Vagina (tissue), 2 donors: Measurements from ENCODE around the gene KDM2A.

ENCODE experiments used
- CTCF ChIP-seq, 3 experiments: fragments of 450-650 bp in 2 of 3; fragments of 200-600 bp in 1 of 3; sonication (generic) in 1 of 3; IDR thresholded peaks; one replicate each; pipeline ENCODE4 v1.5.1; 2017 to 2019; ENCODE audit warnings: antibody characterized with exemption in 3 of 3, mild to moderate bottlenecking in 2 of 3, moderate library complexity in 2 of 3
- POLR2AphosphoS5 ChIP-seq, 2 donors: sonication (generic); formaldehyde crosslinking; IDR thresholded peaks; one replicate each; pipeline ENCODE4 v1.9.0; 2017; ENCODE audit warnings: antibody characterized with exemption in 2 of 2, mild to moderate bottlenecking in 2 of 2, low read depth in 1 of 2; ENCODE audit not compliant: insufficient read depth in 1 of 2

GRCh38 chr11:67274768-67275605 is 155.9 kb downstream of the KDM2A start:
- TF ChIP-seq CTCF (IDR thresholded peaks at IDR 0.05) (no peak), POLR2AphosphoS5 (IDR thresholded peaks at IDR 0.05; ENCODE audit: insufficient read depth in 1 of 2, low read depth in 1 of 2) (no peak)
